ENCODE data around the gene JAM3.
"Not testable (repeated sequence)": the region's sequence is repeated elsewhere in the genome, so short reads cannot be mapped to it uniquely, and the experiment has no call there.

Gene JAM3

GRCh38 chr11:134062265-134063123 lies 6.4 kb upstream of the JAM3 start:
- DNase-seq (ENCODE audit: low read depth) = no peak

- DNase-seq (ENCODE audit: low read depth) = no peak
Measured at GRCh38 chr11:134063124-134063495, 5.8 kb upstream of the JAM3 start.

- DNase-seq (ENCODE audit: low read depth) = no peak
Measured at GRCh38 chr11:134063991-134064747, 4.7 kb upstream of the JAM3 start.

GRCh38 chr11:134065381-134065780 lies 3.5 kb upstream of the JAM3 start:
- no peak for DNase-seq (ENCODE audit: low read depth)

GRCh38 chr11:134066943-134067885 lies 1.7 kb upstream of the JAM3 start:
- no peak for DNase-seq (ENCODE audit: low read depth)

GRCh38 chr11:134069426-134070341 lies 812 bp downstream of the JAM3 start:
- DNase-seq (ENCODE audit: low read depth) = no peak

GRCh38 chr11:134070342-134070845 lies 1.5 kb downstream of the JAM3 start:
- DNase-seq (ENCODE audit: low read depth) = no peak

- DNase-seq (ENCODE audit: low read depth) = no peak
Measured at GRCh38 chr11:134071306-134071705, 2.4 kb downstream of the JAM3 start.

GRCh38 chr11:134071766-134072402 lies 3.0 kb downstream of the JAM3 start:
- DNase-seq (ENCODE audit: low read depth) = no peak

GRCh38 chr11:134072844-134073243 lies 4.0 kb downstream of the JAM3 start:
- no peak for DNase-seq (ENCODE audit: low read depth)

- DNase-seq (ENCODE audit: low read depth) = no peak
Measured at GRCh38 chr11:134074346-134074745, 5.5 kb downstream of the JAM3 start.

- no peak for DNase-seq (ENCODE audit: low read depth)
Measured at GRCh38 chr11:134074766-134075165, 5.9 kb downstream of the JAM3 start.

GRCh38 chr11:134079317-134079716 lies 10.4 kb downstream of the JAM3 start:
- no peak for DNase-seq (ENCODE audit: low read depth)

- DNase-seq (ENCODE audit: low read depth) = not testable (repeated sequence)
Measured at GRCh38 chr11:134081258-134081657, 12.4 kb downstream of the JAM3 start.

GRCh38 chr11:134082990-134083389 lies 14.1 kb downstream of the JAM3 start:
- no peak for DNase-seq (ENCODE audit: low read depth)

GRCh38 chr11:134086376-134086775 lies 17.5 kb downstream of the JAM3 start:
- DNase-seq (ENCODE audit: low read depth) = no peak

GRCh38 chr11:134092006-134092405 lies 23.1 kb downstream of the JAM3 start:
- not testable (repeated sequence) for DNase-seq (ENCODE audit: low read depth)

GRCh38 chr11:134097166-134097565 lies 28.3 kb downstream of the JAM3 start:
- DNase-seq (ENCODE audit: low read depth) = no peak

- no peak for DNase-seq (ENCODE audit: low read depth)
Measured at GRCh38 chr11:134098566-134099184, 29.8 kb downstream of the JAM3 start.

GRCh38 chr11:134100171-134100570 lies 31.3 kb downstream of the JAM3 start:
- no peak for DNase-seq (ENCODE audit: low read depth)

Measured in CMK (cell line).